ENCODE data around the gene STXBP2.

The STXBP2 gene

GRCh38 chr19:7607212-7607873 lies 29.6 kb upstream of the STXBP2 start:
- TF ChIP-seq CTCF (IDR thresholded peaks at IDR 0.05) (no peak), ZFX (IDR thresholded peaks at IDR 0.05; ENCODE audit: borderline replicate concordance) (no peak)
- no peak overlapping the region for H3K27ac ChIP-seq

GRCh38 chr19:7607874-7608560 lies 28.9 kb upstream of the STXBP2 start:
- no peak for TF ChIP-seq ZFX (IDR thresholded peaks at IDR 0.05; ENCODE audit: borderline replicate concordance)
- H3K27ac ChIP-seq, result no peak overlapping the region

- TF ChIP-seq ZFX (IDR thresholded peaks at IDR 0.05; ENCODE audit: borderline replicate concordance), result no peak
- no peak for TF ChIP-seq CTCF (IDR thresholded peaks at IDR 0.05)
- no peak overlapping the region for H3K27ac ChIP-seq
Measured at GRCh38 chr19:7610491-7611240, 26.2 kb upstream of the STXBP2 start.

GRCh38 chr19:7611541-7612279 lies 25.2 kb upstream of the STXBP2 start:
- TF ChIP-seq ZFX (IDR thresholded peaks at IDR 0.05; ENCODE audit: borderline replicate concordance) (no peak), CTCF (IDR thresholded peaks at IDR 0.05) (no peak)
- no peak overlapping the region for H3K27ac ChIP-seq

GRCh38 chr19:7612282-7613274 lies 24.3 kb upstream of the STXBP2 start:
- H3K27ac ChIP-seq, result no peak overlapping the region
- TF ChIP-seq ZFX (IDR thresholded peaks at IDR 0.05; ENCODE audit: borderline replicate concordance) (no peak), CTCF (IDR thresholded peaks at IDR 0.05) (no peak)

- no peak for TF ChIP-seq CTCF (IDR thresholded peaks at IDR 0.05)
- no peak for TF ChIP-seq ZFX (IDR thresholded peaks at IDR 0.05; ENCODE audit: borderline replicate concordance)
- H3K27ac ChIP-seq, result no peak overlapping the region
Measured at GRCh38 chr19:7614859-7615741, 21.8 kb upstream of the STXBP2 start.

Data from 22Rv1 (cell line).